ENCODE results near the gene PTGDS.

GRCh38 chr9:137022662-137023008 is 45.3 kb downstream of the PTGDS start:
- TF ChIP-seq EP300 (IDR thresholded peaks at IDR 0.05) = no peak
- TF ChIP-seq POLR2A (IDR thresholded peaks at IDR 0.05) = no peak

All from suprapubic skin (tissue), 2 donors.